Measurements from ENCODE around the gene TEAD2.
A peak's percentile ranks its signal among the peaks of the same experiment; 100 is the strongest.
"Not testable (repeated sequence)": the region's sequence is repeated elsewhere in the genome, so short reads cannot be mapped to it uniquely, and the experiment has no call there.

TEAD2 gene

GRCh38 chr19:49331187-49331586, 31.0 kb downstream of the TEAD2 start:
- not testable (repeated sequence) for DNase-seq

GRCh38 chr19:49328741-49329140, 33.5 kb downstream of the TEAD2 start:
- no peak for DNase-seq

- peak; percentile 66 to 78 for DNase-seq
Observed at GRCh38 chr19:49327878-49328544, 34.2 kb downstream of the TEAD2 start.

DNA sequence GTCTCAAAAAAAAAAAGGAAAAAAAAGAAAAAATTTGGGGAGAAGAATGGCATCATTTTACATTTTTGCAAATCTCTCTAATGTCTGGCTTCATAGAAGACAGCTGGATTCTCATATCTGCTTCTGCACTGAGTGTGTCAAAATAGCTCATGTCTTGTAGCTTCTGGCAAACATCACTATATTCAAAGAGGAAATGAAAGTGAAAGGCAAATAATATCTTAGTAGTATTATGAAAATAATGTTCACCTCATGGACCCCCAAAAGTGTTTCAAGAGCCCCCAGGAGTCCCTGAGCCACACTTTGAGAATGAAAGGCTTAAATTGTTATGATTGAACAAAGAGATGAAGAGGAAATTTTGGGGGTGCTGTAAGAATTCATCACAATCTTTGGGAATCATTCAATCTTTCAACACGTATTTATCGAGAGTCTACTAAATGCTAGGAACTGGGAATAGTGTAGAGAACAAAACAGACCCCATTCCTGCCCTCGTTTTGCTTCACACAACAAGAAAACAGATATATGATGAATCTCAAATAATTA, 36.0 kb downstream of the TEAD2 start:
- peak in 1 of 2 donors; percentile 30 for DNase-seq

DNA sequence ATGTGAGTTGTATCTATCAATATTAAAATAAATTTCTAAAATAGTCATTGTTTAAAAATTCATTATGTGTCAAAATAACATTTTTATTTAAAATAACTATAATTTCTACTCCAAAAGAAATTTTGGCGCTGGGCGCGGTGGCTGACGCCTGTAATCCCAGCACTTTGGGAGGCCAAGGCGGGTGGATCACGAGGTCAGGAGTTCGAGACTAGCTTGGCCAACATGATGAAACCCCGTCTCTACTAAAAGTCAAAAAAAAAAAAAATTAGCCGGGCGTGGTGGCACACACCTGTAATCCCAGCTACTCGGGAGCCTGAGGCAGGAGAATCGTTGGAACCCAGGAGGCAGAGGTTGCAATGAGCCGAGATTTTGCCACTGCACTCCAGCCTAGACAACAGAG, 36.5 kb downstream of the TEAD2 start:
- not testable (repeated sequence) for DNase-seq

DNA sequence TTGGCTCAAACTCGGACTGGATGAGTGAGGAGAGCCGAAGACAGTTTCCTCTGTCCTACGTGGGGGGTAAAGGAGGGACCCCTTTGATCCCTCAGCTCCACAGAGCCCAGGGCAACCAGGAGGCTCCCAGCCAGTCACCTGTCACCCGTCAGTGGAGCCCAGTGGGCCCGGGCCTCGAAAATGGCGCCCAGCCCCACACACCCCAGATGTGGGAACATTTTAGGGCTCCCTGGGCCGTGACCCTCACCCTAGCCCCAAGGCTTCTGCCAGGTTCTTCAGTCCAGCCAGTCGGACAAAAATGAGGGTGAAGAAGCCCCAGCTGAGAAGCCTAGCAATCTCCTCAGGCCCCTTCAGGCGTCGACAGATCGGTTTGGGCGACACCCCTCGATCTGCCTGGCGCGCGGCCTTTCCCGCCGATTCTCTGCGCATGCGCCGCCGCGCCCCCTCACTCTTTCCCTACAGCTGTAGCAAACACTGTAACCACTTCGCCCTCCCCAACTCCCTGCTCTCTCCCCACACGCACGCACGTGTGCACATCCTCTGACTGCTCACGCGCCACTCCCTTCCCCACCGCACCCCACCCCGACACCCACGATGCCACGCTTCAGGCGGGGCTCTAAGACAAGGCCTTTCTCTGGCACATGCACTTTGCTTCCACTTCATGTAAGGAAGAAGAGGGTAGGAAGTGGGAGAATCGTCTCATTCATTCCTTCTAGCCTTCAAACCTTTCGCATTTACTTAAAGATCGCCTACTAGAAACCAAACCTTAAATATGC, 37.2 kb downstream of the TEAD2 start, which contains the start of gene SLC6A16:
Gene SLC6A16 (minus strand): TSS at position 391 of the 776 bp plus-strand sequence. CDS start 13,844 bp downstream, outside the sequence.
- no peak for DNase-seq

- no peak for DNase-seq
Observed at GRCh38 chr19:49318296-49318695, 43.9 kb downstream of the TEAD2 start.

DNA sequence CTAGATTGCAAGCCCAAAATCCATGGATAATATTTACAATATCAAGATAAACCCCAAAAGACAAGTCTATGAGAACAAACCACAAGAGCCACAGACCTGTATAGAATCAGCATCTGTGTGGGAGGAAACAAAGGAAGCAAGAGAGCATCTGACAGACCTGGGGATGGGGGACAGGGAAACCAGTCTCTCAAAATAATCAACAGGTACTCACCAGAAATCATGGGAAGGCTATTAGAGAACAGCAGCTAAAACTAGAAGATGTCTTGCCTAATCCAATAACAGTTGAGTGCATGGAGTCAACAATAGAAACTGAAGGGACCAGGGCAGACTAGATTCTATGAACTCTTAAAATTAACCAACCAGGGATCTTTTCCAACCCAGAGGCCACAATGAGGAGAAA, 45.9 kb downstream of the TEAD2 start:
- DNase-seq = no peak

DNA sequence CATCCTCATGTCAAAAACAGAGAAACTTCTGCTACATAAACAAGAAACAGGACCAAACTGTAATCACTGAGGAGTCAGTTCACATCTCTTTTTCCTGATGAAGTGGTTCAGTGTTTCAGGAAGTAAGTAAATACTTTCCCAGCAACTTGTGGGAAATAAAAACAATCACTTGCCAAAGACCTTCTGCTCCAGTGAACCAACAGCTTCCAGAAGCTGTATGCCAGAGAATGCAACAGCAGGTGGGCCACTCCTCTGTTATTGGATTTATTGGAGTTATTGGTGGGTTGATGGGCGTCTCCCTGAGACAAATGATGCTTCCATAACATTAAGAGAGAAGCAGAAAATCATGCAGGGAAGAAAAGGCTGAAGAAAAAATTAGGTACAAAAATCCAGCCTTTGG, 47.1 kb downstream of the TEAD2 start:
- DNase-seq = no peak

DNA sequence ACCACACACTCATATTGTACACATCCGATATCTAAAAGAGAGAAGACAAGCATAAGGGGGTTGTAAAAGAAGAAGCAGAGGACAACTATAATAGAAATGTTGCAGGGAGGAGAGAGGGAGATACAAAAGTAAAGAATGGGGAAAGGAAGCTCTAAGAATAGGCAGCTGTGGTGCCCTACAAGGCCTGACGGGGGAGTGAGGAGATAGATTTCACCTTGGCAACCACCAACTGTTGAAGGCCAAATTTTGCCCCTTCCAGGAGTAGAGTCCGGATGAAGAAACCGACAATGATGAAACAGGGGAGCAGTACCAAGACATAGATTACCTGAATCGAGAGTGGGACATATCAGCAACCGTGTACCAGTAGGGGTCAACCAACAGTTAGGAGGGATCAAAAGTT, 53.1 kb downstream of the TEAD2 start:
- no peak for DNase-seq

DNA sequence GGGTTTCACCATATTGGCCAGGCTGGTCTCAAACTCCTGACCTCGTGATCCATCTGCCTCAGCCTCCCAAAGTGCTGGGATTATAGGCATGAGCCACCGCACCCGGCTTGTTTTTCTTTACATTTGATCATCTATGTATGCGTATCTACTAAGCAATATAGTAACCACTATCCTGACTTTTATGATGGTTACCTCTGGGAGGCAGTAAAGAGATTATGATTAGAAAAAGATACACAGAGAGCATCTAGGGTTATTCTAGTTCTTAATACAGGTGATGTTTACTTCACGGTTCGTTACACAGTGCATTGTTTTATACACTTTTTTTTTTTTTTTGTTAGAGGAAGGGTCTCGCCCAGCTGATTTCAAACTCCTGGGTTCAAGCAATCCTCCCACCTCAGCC, 55.5 kb downstream of the TEAD2 start:
- not testable (repeated sequence) for DNase-seq

DNA sequence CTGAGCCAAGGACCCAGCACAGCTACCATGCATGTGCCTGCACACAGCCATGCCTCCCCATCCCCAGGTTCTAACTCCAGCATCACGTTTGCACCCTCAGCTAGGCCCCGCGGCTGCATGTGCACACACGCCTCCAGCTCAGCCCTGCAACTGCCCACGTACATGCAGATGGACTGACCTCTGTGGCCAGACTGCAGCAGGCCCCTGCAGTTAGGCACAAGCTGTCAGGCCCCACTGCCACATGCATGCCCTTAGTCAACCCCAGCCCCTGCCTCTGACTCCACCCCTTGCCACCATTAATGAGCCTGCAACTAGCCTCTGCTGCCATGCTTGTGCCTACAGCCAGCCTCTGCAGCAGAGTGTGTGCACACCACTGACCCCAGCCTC, 60.4 kb downstream of the TEAD2 start:
- DNase-seq = no peak

- DNase-seq = peak; percentile 67 to 94
Observed at GRCh38 chr19:49301165-49301865, 60.9 kb downstream of the TEAD2 start.

DNA sequence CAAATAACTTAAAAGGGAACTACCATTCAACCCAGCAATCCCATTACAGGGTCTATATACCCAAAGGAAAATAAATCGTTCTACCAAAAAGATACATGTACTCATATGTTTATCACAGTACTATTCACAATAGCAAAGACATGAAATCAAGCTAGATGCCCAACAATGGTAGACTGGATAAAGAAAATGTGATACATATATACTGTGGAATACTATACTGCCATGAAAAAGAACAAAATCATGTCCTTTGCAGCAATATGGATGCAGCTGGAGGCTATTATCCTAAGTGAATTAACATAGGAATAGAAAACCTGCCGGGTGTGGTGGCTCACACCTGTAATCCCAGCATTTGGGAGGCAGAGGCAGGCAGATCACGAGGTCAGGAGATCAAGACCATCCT, 63.6 kb downstream of the TEAD2 start:
- DNase-seq = not testable (repeated sequence)

GRCh38 chr19:49297403-49297802, 64.8 kb downstream of the TEAD2 start:
- no peak for DNase-seq

DNA sequence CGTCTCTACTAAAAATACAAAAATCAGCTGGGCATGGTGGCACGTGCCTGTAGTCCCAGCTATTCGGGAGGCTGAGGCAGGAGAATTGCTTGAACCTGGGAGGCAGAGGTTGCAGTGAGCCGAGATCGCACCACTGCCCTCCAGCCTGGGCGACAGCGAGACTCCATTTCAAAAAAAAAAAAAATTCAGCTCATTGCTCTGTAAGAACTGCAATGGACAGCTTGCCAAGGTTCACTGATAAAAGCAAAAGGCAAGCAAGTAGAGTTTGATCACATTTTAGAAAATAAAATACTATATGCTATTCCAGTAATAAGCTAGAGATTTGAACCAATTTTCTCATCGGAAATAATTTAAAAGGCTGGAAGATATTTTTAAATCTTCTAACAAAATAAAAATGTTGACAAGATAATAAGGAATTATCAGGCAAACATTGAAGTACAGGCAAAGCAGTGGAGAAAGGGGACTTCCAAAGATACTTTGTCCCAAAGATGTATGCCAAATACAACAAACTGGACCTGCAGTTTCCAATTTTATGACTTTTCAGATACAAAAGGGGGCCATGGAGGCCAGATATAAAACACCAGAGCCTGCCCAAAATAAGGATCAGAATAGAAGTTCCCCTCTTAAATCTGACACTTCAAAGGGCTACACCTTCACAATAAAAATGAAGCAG, 66.9 kb downstream of the TEAD2 start:
- no peak for DNase-seq

GRCh38 chr19:49294401-49294800, 67.8 kb downstream of the TEAD2 start:
- DNase-seq = no peak
